Activated CD4-positive, alpha-beta memory T cell treated with anti-CD3 and anti-CD28 coated beads for 36 hours (primary cell): ENCODE measurements around the gene ASB8. TPM values are rescaled to one million over a fixed set of nuclear protein-coding genes. Genes with fewer than 3 reads are reported as not detected.
"Not testable (repeated sequence)": the region's sequence is repeated elsewhere in the genome, so short reads cannot be mapped to it uniquely, and the experiment has no call there.

Experiments
- CTCF ChIA-PET: fragments of 350-600 bp; sonication (Branson Sonifier 250); formaldehyde crosslinking; loops from one replicate; lab custom pipeline; 2021; ENCODE audit warnings: antibody characterized with exemption, inconsistent platforms; lab: Charles Lee
- POLR2A ChIA-PET: fragments of 350-600 bp; sonication (Branson Sonifier 250); formaldehyde crosslinking; loops from one replicate; lab custom pipeline; 2021; ENCODE audit warnings: antibody characterized with exemption; lab: Charles Lee
- DNase-seq: peaks from one replicate; pipeline ENCODE4 v3.0.0-alpha.2; 2020
- H3K27ac Mint-ChIP-seq: one replicate; pipeline ENCODE4 v1.8.0; 2021; ENCODE audit warnings: mixed read lengths
- H3K27me3 Mint-ChIP-seq: one replicate; pipeline ENCODE4 v1.8.0; 2021; ENCODE audit warnings: mixed read lengths
- H3K36me3 Mint-ChIP-seq: one replicate; pipeline ENCODE4 v1.8.0; 2021; ENCODE audit warnings: mixed read lengths
- H3K4me1 Mint-ChIP-seq: one replicate; pipeline ENCODE4 v1.8.0; 2021; ENCODE audit warnings: low read depth, mixed read lengths
- H3K4me3 Mint-ChIP-seq: one replicate; pipeline ENCODE4 v1.8.0; 2021; ENCODE audit warnings: mild to moderate bottlenecking, mixed read lengths
- H3K9me3 Mint-ChIP-seq: one replicate; pipeline ENCODE4 v1.8.0; 2021; ENCODE audit warnings: mixed read lengths
- intact Hi-C: fragments of 100-400 bp; cut with micrococcal nuclease; formaldehyde crosslinking; loops from one replicate; pipeline ENCODE4 v1.15.1; 2023
- total RNA-seq, 2 experiments: library from RNA; stranded (reverse); gene quantifications; one replicate each; pipeline ENCODE4 v1.2.3, GENCODE V29; 2021

ASB8 gene
- total RNA-seq, 2 experiments from 2014 or later, result 31.4 to 33.6 TPM

- ChIA-PET CTCF (interaction anchor here (0.6 to 2.8 kb wide), 21 partner anchors 8 to 455 kb away, joined by 3 to 13 read pairs (median 4); partner anchors contain the start of genes ASB8, CCDC184, SENP1 and TMEM106C), POLR2A (no interaction called here)
- intact Hi-C loops, result loop anchor here (2.0 kb wide), 2 partner anchors 202 to 260 kb away; partner anchors contain the start of genes TMEM106C and VDR
- no peak for DNase-seq
- Mint-ChIP-seq H3K27me3 (peaks cover 4% of the 10 kb centered on the region), H3K4me1 (peaks cover under 1% of the 10 kb centered on the region), H3K36me3 (no peaks in the 10 kb centered on the region), H3K27ac (no peak overlapping the region), H3K4me3 (no peak overlapping the region), H3K9me3 (no peaks in the 10 kb centered on the region)
Observed at GRCh38 chr12:48164451-48164850, 7.1 kb upstream of the ASB8 start.

DNA sequence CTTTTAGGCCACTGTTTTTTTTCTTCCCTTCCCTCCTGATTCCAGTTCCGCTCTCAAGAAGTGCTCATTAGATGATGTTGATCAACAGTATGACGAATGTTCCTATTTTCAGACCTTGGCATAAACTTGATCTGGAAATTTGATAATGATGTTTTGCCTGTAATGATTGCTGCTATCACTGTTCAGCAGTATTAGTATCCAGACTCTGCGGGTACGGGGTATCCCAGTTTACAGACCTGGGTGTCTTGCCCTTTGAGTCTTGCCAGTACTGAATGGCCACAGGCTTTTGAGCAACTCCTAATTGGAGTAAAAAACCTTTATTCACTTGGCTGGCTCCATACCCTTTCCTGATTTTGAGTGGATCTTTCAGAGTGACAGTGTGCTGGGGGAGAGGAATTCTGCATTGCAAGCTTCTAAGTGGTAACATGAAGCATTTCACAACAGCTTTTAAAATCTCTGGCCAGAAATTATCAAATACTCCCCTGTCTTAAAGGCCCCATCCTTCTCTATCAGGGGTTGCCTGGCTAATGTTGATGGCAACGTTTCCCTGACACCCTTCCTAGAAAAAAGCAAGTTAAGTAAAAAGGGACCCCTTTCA, 5.9 kb upstream of the ASB8 start:
- POLR2A ChIA-PET, result no interaction called here
- Mint-ChIP-seq H3K4me3 (no peak overlapping the region), H3K4me1 (peaks cover 7% of the 10 kb centered on the region), H3K27me3 (peaks cover 4% of the 10 kb centered on the region), H3K36me3 (no peaks in the 10 kb centered on the region), H3K9me3 (no peaks in the 10 kb centered on the region), H3K27ac (no peak overlapping the region)
- CTCF ChIA-PET, result interaction anchor here (0.7 to 2.8 kb wide), 5 partner anchors 20 to 199 kb away, joined by 3 to 12 read pairs (median 3); partner anchors contain the start of gene CCDC184
- no peak for DNase-seq
- intact Hi-C loops, result no loop called here

- Mint-ChIP-seq H3K4me1 (peaks cover 22% of the 10 kb centered on the region), H3K27ac (no peak overlapping the region), H3K4me3 (no peak overlapping the region), H3K36me3 (no peaks in the 10 kb centered on the region), H3K9me3 (no peaks in the 10 kb centered on the region), H3K27me3 (peaks cover 2% of the 10 kb centered on the region)
- ChIA-PET CTCF (interaction anchor here (1.3 kb wide), 1 partner anchor 37 kb away, joined by 4 read pairs; no protein-coding TSS in a partner anchor), POLR2A (no interaction called here)
- intact Hi-C loops, result no loop called here
- DNase-seq, result no peak
Observed at GRCh38 chr12:48160807-48161206, 3.5 kb upstream of the ASB8 start.

GRCh38 chr12:48160046-48160445, 2.7 kb upstream of the ASB8 start:
- intact Hi-C loops, result no loop called here
- H3K4me3 Mint-ChIP-seq, result no peak overlapping the region
- peaks cover 22% of the 10 kb centered on the region for H3K4me1 Mint-ChIP-seq
- no peak for DNase-seq
- ChIA-PET CTCF (interaction anchor here (0.6 to 3.1 kb wide), 3 partner anchors 23 to 461 kb away, joined by 3 to 16 read pairs (median 4); partner anchors contain the start of gene CCDC184), POLR2A (no interaction called here)
- no peaks in the 10 kb centered on the region for H3K9me3 Mint-ChIP-seq
- H3K36me3 Mint-ChIP-seq, result no peaks in the 10 kb centered on the region
- no peak overlapping the region for H3K27ac Mint-ChIP-seq
- H3K27me3 Mint-ChIP-seq, result no peaks in the 10 kb centered on the region

- no peaks in the 10 kb centered on the region for H3K27me3 Mint-ChIP-seq
- POLR2A ChIA-PET, result interaction anchor here (0.7 to 2.6 kb wide), 7 partner anchors 10 to 452 kb away, joined by 3 to 25 read pairs (median 5); partner anchors contain the start of genes CCDC184, RPAP3 and SENP1
- peaks cover 32% of the 10 kb centered on the region for H3K4me1 Mint-ChIP-seq
- peak overlapping the region; percentile 94 for H3K4me3 Mint-ChIP-seq
- CTCF ChIA-PET, result interaction anchor here (0.7 to 3.1 kb wide), 11 partner anchors 16 to 460 kb away, joined by 3 to 16 read pairs (median 5); partner anchors contain the start of genes CCDC184, SENP1 and TMEM106C
- H3K36me3 Mint-ChIP-seq, result peaks cover 6% of the 10 kb centered on the region
- peak; percentile 41 for DNase-seq
- intact Hi-C loops, result loop anchor here (1.0 to 2.0 kb wide), 6 partner anchors 25 to 559 kb away; partner anchors contain the start of genes CCDC184, CCNT1, PFKM and SENP1
- peak overlapping the region; percentile 96 for H3K27ac Mint-ChIP-seq
- H3K9me3 Mint-ChIP-seq, result no peaks in the 10 kb centered on the region
Observed at GRCh38 chr12:48157889-48158370, 615 bp upstream of the ASB8 start.

- peak overlapping the region; percentile 94 for H3K4me3 Mint-ChIP-seq
- intact Hi-C loops, result loop anchor here (1.0 kb wide), 5 partner anchors 27 to 441 kb away; partner anchors contain the start of genes CCDC184, PFKM and SENP1
- DNase-seq, result no peak
- peaks cover 14% of the 10 kb centered on the region for H3K36me3 Mint-ChIP-seq
- no peaks in the 10 kb centered on the region for H3K27me3 Mint-ChIP-seq
- ChIA-PET CTCF (interaction anchor here (1.0 to 2.4 kb wide), 5 partner anchors 9 to 462 kb away, joined by 5 to 13 read pairs (median 6); partner anchors contain the start of gene CCDC184), POLR2A (interaction anchor here (1.6 to 2.6 kb wide), 4 partner anchors 26 to 272 kb away, joined by 5 to 25 read pairs (median 10); partner anchors contain the start of genes CCDC184 and SENP1)
- peaks cover 44% of the 10 kb centered on the region for H3K4me1 Mint-ChIP-seq
- H3K27ac Mint-ChIP-seq, result peak overlapping the region; percentile 96
- H3K9me3 Mint-ChIP-seq, result no peaks in the 10 kb centered on the region
Observed at GRCh38 chr12:48156652-48157017, 680 bp downstream of the ASB8 start.

- H3K9me3 Mint-ChIP-seq, POLR2A ChIA-PET, intact Hi-C loops, H3K27me3 Mint-ChIP-seq, DNase-seq, H3K4me3 Mint-ChIP-seq, H3K27ac Mint-ChIP-seq: not testable (repeated sequence)
- CTCF ChIA-PET, result interaction anchor here (1.0 to 2.4 kb wide), 2 partner anchors 10 to 27 kb away, joined by 6 to 13 read pairs; partner anchors contain the start of gene CCDC184
- Mint-ChIP-seq H3K4me1 (peaks cover 48% of the 10 kb centered on the region), H3K36me3 (peaks cover 17% of the 10 kb centered on the region)
Observed at GRCh38 chr12:48155786-48156185, 1.5 kb downstream of the ASB8 start.

DNA sequence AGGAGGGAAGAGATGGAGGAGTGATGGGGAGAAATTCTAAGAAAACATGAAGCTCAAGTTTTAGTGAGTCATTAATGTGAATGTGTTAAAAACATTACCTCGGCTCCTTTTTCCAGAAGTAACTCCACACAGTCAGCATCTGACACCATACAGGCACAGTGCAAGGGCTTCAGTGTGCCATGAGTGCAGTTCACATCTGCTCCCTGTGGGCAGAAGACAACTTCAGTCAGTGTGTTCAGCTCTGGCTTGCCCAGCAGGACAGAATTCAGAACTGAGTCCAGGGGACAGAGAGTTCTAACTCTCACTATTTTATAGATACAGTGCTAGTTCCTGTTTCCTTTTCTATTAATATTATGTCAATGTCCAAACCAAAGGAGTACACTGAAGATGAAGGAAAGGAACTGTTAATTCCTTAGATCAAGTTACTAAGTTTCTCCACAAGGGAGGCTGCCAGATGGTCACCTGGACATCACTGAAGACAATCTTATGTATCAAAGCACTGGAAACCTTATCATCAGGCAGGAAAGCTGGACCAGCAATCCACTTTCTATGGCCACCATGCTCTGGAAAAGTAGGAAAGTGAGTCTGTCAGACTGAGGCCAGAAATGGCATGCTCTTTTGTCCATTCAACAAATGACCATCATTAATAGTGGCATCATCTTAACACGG, 6.1 kb downstream of the ASB8 start:
- Mint-ChIP-seq H3K4me3 (no peak overlapping the region), H3K9me3 (no peaks in the 10 kb centered on the region), H3K27ac (no peak overlapping the region), H3K36me3 (peaks cover 28% of the 10 kb centered on the region), H3K4me1 (peaks cover 30% of the 10 kb centered on the region), H3K27me3 (no peaks in the 10 kb centered on the region)
- ChIA-PET POLR2A (interaction anchor here (0.6 to 2.1 kb wide), 3 partner anchors 46 to 266 kb away, joined by 4 to 6 read pairs (median 4); partner anchors contain the start of gene SENP1), CTCF (interaction anchor here (0.7 to 1.9 kb wide), 4 partner anchors 13 to 467 kb away, joined by 3 to 5 read pairs (median 3); partner anchors contain the start of gene CCDC184)
- intact Hi-C loops, result no loop called here
- DNase-seq, result peak; percentile 24

GRCh38 chr12:48145981-48146380, 11.3 kb downstream of the ASB8 start:
- Mint-ChIP-seq H3K27me3 (no peaks in the 10 kb centered on the region), H3K36me3 (peaks cover 15% of the 10 kb centered on the region)
- CTCF ChIA-PET, result interaction anchor here (1.2 kb wide), 1 partner anchor 43 kb away, joined by 3 read pairs; no protein-coding TSS in a partner anchor

GRCh38 chr12:48143898-48144297, 13.4 kb downstream of the ASB8 start:
- POLR2A ChIA-PET, result no interaction called here
- no peak overlapping the region for H3K4me3 Mint-ChIP-seq
- intact Hi-C loops, result no loop called here
- H3K36me3 Mint-ChIP-seq, result peaks cover 10% of the 10 kb centered on the region
- H3K9me3 Mint-ChIP-seq, result no peaks in the 10 kb centered on the region
- no peaks in the 10 kb centered on the region for H3K27me3 Mint-ChIP-seq
- CTCF ChIA-PET, result no interaction called here
- H3K4me1 Mint-ChIP-seq, result no peaks in the 10 kb centered on the region
- H3K27ac Mint-ChIP-seq, result no peak overlapping the region
- DNase-seq, result no peak

More at GRCh38 chr12:48145981-48146380, 11.3 kb downstream of the ASB8 start:
- H3K4me3 Mint-ChIP-seq, result no peak overlapping the region
- H3K9me3 Mint-ChIP-seq, result no peaks in the 10 kb centered on the region
- peaks cover 4% of the 10 kb centered on the region for H3K4me1 Mint-ChIP-seq
- no peak for DNase-seq
- no peak overlapping the region for H3K27ac Mint-ChIP-seq
- intact Hi-C loops, result no loop called here
- POLR2A ChIA-PET, result no interaction called here

DNA sequence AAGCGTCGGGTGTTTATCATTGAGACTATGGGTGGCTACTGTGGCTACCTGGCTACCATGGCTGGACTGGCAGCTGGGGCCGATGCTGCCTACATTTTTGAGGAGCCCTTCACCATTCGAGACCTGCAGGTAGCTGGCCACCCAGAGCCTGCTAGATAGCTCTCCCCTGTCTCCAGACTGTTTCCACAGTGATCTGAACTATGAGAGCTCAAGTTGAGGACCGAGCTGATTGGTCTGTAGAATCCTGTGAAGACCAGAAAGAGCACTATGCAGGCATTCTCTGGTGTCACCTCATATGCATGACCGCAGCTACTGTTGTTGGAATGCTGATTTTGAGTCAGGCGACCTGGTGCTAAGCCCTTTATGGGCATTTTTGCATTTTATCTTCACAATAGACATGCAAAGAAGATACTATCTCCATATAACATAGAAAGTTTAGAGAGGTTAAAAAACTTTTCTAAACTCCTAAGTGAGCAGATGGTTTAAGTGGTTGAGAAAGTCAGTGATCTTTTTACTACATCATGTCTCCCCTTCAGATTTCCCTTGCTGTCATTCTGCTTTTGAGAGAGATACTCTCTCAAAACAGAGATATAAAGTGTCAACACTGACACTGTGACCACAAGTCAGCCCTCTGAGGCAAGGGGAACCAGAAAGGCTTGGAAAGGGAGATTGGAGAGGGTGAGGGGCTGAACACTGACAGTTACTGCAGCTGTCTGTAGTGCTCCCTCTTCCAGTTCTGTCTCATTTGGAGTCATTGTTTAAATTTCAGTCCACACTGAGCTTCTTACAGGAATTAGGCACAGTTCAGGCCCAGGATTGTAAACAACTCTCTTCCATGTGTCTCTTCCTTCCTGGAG, 14.3 kb downstream of the ASB8 start:
- Mint-ChIP-seq H3K9me3 (no peaks in the 10 kb centered on the region), H3K36me3 (peaks cover 9% of the 10 kb centered on the region), H3K4me1 (no peaks in the 10 kb centered on the region), H3K27ac (no peak overlapping the region), H3K4me3 (no peak overlapping the region), H3K27me3 (no peaks in the 10 kb centered on the region)
- CTCF ChIA-PET, result no interaction called here
- intact Hi-C loops, result no loop called here
- no peak for DNase-seq
- POLR2A ChIA-PET, result interaction anchor here (0.9 kb wide), 1 partner anchor 24 kb away, joined by 3 read pairs; the partner anchor contains the start of gene PFKM
